LNCaP clone FGC (cell line): ENCODE data around the gene NUDT3.

ENCODE experiments used
- DNase-seq: peaks from one replicate; pipeline ENCODE4 v3.0.0-alpha.2; 2011; ENCODE audit warnings: low read depth
- H3K4me3 ChIP-seq: 2 replicates; pipeline ENCODE4 v1.5.1; 2011; ENCODE audit warnings: mild to moderate bottlenecking, low read depth, low read length, control low read depth
- CTCF ChIP-seq: IDR thresholded peaks from 2 replicates; pipeline ENCODE4 v1.5.1; 2012; ENCODE audit warnings: mild to moderate bottlenecking; ENCODE audit not compliant: control insufficient read depth, insufficient read depth; ENCODE audit errors: extremely low read depth

The NUDT3 gene

GRCh38 chr6:34285448-34286164 lies 106.9 kb downstream of the NUDT3 start:
- DNase-seq: no peak
- H3K4me3 ChIP-seq: no peak overlapping the region
- TF ChIP-seq CTCF: no peak

- no peak overlapping the region for H3K4me3 ChIP-seq
- DNase-seq: no peak
- no peak for TF ChIP-seq CTCF
Measured at GRCh38 chr6:34284563-34285447, 107.7 kb downstream of the NUDT3 start.

GRCh38 chr6:34281702-34282334 lies 110.7 kb downstream of the NUDT3 start:
- no peak for TF ChIP-seq CTCF
- H3K4me3 ChIP-seq: no peak overlapping the region
- DNase-seq: no peak

GRCh38 chr6:34280216-34280615 lies 112.3 kb downstream of the NUDT3 start:
- no peak for DNase-seq
- no peak overlapping the region for H3K4me3 ChIP-seq
- TF ChIP-seq CTCF: no peak

- no peak for DNase-seq
- H3K4me3 ChIP-seq: no peak overlapping the region
- TF ChIP-seq CTCF: no peak
Measured at GRCh38 chr6:34278833-34279232, 113.6 kb downstream of the NUDT3 start.

- TF ChIP-seq CTCF: no peak
- H3K4me3 ChIP-seq: no peak overlapping the region
- no peak for DNase-seq
Measured at GRCh38 chr6:34277763-34278112, 114.7 kb downstream of the NUDT3 start.
